ENCODE results near the gene IL17RE.
A peak's percentile ranks its signal among the peaks of the same experiment; 100 is the strongest.

IL17RE gene

GRCh38 chr3:9903904-9904303 is 1.3 kb downstream of the IL17RE start:
- no peak for FAIRE-seq

- FAIRE-seq = no peak
Measured at GRCh38 chr3:9906480-9906879, 3.8 kb downstream of the IL17RE start.

GRCh38 chr3:9908286-9908685 is 5.6 kb downstream of the IL17RE start:
- FAIRE-seq = no peak

- no peak for FAIRE-seq
Measured at GRCh38 chr3:9909221-9910013, 6.8 kb downstream of the IL17RE start.

- no peak for FAIRE-seq
Measured at GRCh38 chr3:9911863-9912262, 9.2 kb downstream of the IL17RE start.

- no peak for FAIRE-seq
Measured at GRCh38 chr3:9912294-9912935, 9.8 kb downstream of the IL17RE start.

DNA sequence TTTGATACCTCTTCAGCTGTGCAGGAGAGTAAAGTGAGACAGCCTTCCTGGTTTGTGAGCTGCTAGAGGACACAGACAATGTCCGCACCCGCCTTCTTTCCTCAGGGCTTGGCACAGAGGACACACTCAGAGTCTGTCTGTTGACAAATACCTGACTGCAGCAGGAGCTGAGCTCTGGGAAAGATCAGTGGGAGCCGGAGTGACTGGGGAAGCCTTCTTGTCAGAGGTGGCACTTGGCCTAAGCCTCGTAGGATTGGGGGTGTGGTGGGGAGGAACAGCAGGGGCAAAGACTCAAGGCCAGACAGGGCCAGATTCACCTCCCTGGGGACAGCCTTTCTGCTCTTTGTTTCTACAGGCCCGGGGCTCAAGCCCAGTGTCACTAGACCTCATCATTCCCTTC is 11.0 kb downstream of the IL17RE start:
- FAIRE-seq = no peak

- FAIRE-seq = no peak
Measured at GRCh38 chr3:9914011-9914410, 11.4 kb downstream of the IL17RE start.

DNA sequence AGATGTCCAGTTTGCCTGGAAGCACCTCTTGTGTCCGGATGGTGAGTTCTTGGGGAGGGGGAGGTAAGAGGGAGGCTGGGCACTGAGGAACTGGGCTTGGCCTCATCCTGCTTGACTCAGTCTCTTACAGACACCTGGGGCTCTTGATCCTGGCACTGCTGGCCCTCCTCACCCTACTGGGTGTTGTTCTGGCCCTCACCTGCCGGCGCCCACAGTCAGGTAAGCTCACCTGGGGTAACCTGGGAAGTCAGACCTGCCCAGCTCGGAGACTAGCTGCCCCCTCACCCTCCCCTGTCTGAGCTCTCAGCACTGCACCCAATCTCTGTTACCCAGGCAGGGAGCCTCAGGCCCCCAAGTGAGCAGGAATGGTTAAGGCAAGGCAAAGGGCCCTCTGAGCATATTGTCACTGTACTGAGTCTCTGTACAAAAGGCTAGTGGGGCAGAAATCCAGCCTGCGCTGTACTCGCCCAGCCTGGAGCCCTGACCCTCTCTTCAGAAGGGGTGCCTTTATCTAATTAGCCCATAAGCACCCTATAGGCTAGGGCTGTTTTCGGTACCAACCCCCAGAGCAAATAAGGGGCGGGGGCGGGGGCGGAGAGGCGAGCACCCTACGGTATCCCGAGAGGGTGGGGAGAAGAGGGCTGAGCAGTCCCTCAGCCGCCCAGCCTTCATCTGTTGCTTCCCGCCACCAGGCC is 12.1 kb downstream of the IL17RE start:
- FAIRE-seq = no peak

DNA sequence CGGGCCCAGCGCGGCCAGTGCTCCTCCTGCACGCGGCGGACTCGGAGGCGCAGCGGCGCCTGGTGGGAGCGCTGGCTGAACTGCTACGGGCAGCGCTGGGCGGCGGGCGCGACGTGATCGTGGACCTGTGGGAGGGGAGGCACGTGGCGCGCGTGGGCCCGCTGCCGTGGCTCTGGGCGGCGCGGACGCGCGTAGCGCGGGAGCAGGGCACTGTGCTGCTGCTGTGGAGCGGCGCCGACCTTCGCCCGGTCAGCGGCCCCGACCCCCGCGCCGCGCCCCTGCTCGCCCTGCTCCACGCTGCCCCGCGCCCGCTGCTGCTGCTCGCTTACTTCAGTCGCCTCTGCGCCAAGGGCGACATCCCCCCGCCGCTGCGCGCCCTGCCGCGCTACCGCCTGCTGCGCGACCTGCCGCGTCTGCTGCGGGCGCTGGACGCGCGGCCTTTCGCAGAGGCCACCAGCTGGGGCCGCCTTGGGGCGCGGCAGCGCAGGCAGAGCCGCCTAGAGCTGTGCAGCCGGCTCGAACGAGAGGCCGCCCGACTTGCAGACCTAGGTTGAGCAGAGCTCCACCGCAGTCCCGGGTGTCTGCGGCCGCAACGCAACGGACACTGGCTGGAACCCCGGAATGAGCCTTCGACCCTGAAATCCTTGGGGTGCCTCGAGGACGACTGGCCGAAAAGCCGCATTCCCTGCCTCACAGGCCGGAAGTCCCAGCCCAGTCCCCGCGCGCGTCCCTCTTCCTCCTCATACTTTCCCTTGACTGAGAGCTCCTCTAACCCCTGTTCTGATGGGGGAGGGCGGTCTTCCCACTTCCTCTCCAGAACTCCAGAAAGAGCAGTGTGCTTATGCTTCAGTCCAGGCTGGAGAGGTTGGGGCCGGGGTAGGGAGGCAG is 12.8 kb downstream of the IL17RE start:
- FAIRE-seq = no peak

GRCh38 chr3:9916346-9916733 is 13.7 kb downstream of the IL17RE start:
- no peak for FAIRE-seq

DNA sequence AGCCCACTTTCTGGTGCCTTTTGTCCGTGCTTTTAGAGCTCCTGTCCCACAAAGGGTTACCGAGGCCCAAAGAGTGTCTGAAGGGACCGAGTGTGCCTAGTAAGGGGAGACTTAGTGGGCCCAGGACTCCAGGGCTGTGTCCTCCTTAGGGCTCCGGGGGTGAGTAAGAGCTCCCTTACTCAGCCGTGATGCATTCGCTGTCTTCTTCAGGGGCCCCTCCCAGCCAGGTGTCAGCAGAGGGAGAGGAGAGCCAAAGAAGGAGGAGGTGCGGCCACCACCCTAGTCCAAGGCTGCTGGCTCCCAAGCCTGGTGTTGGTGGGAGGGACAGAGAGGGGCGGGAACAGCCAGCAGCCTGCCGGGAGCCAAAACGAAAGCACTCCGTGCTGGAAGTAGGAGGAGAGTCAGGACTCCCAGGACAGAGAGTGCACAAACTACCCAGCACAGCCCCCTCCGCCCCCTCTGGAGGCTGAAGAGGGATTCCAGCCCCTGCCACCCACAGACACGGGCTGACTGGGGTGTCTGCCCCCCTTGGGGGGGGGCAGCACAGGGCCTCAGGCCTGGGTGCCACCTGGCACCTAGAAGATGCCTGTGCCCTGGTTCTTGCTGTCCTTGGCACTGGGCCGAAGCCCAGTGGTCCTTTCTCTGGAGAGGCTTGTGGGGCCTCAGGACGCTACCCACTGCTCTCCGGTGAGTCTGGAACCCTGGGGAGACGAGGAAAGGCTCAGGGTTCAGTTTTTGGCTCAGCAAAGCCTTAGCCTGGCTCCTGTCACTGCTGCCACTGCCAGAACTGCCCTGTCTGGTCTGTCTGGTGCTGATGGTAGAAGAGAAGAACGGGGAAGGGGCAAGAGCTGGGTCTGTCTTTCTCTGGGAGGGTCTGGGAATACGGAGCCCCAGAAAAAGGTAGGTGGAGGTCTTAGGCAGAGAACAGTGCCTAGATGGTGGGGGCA is 14.4 kb downstream of the IL17RE start, which contains the start of gene IL17RC:
Gene IL17RC, plus strand, starts transcription at position 365 of the 947 bp plus-strand sequence. Its CDS starts 218 bp downstream, at position 583.
- no peak for FAIRE-seq

GRCh38 chr3:9917820-9918219 is 15.2 kb downstream of the IL17RE start:
- FAIRE-seq = no peak

DNA sequence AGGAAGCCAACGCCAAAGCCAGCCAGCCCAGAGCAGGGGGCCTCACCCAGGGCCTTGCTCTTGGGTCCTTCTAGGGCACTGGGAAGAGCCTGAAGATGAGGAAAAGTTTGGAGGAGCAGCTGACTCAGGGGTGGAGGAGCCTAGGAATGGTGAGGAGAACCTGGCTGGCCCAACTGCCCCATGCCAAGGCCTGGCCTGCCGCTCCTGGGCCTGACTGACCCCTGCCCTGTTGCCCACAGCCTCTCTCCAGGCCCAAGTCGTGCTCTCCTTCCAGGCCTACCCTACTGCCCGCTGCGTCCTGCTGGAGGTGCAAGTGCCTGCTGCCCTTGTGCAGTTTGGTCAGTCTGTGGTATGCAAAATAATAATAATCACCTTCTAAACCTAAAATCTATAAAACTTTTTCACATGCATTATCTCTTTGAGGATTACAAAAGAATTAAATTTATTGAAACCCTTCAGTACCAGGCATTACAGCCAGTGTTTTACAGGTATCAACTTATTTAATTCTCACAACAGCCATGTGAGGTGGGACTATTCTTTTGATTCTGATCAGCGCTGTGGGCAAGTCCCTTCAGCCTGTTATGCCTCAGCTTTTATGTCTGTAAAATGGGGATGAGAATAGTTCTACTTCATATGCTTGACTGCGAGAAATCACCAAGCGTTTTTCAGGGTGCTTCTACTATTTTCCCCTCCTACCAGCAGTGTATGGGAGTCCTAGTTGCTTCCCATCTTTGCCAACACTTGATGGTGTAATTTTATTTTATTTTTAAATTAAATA is 15.8 kb downstream of the IL17RE start:
- no peak for FAIRE-seq

- FAIRE-seq = no peak
Measured at GRCh38 chr3:9928158-9928557, 25.5 kb downstream of the IL17RE start.

DNA sequence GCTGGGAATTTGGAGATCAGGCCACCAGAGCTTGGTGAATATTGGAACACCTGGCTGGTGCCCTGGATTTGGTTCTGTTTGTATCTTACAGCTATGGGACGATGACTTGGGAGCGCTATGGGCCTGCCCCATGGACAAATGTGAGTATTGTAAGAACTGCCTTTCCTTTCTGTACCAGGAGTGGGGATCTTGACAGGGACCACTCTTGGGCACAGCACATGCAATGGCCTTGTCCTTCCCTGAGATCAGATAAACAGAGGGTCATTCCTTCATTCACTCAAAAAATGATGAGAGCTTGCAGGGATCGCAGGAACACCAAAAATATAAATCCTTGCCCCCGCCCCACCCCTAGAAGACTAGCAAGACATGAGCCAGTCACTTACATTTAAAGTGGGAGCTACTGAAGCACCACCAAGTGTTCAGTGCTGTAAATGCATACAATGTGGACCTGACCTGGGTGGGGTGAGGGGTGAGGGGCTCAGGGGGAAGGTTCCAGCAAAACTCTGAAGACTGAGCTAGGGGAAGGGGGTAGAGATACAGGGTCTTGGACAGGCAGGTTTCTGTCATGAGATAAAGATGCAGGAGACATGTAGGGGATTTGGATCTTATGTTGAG is 28.3 kb downstream of the IL17RE start:
- no peak for FAIRE-seq

GRCh38 chr3:9932535-9932842 is 29.8 kb downstream of the IL17RE start:
- no peak for FAIRE-seq

DNA sequence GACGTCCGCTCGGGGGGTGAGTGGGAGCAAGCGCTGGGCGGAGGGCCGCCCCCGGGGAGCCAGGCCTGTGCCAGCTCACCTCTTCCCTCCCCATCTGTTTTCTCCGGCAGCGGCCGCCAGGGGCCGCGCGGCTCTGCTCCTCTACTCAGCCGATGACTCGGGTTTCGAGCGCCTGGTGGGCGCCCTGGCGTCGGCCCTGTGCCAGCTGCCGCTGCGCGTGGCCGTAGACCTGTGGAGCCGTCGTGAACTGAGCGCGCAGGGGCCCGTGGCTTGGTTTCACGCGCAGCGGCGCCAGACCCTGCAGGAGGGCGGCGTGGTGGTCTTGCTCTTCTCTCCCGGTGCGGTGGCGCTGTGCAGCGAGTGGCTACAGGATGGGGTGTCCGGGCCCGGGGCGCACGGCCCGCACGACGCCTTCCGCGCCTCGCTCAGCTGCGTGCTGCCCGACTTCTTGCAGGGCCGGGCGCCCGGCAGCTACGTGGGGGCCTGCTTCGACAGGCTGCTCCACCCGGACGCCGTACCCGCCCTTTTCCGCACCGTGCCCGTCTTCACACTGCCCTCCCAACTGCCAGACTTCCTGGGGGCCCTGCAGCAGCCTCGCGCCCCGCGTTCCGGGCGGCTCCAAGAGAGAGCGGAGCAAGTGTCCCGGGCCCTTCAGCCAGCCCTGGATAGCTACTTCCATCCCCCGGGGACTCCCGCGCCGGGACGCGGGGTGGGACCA is 30.4 kb downstream of the IL17RE start:
- no peak for FAIRE-seq

DNA sequence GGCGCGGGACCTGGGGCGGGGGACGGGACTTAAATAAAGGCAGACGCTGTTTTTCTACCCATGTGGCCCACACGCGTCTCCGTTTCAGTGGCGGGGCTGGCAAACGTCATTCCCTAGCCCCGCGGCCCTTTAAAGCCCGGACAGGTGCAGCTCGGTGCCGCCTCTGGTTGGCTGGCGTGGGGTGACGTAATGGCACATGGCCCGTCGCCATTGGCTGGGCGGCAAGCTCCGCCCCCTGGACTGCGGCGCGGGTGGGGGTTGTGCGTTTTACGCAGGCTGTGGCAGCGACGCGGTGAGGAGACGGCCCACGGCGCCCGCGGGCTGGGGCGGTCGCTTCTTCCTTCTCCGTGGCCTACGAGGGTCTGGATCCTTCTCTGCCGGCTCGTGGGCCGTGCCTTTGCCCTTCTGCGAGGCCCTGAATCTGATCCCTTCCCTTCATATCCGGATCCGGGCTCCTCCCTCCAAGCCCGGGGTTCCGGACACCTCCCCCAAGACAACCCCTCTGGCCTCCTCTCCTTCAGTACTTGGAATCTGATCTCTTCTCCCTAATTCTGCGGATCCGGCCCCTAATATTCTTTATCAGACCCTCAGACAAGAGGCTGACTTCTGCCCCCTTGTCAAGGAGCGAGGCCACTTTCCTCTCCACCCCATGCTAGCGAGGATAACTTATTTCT is 31.1 kb downstream of the IL17RE start, which contains the start of gene CRELD1:
Gene CRELD1, plus strand, starts transcription at position 274 of the 674 bp plus-strand sequence. CDS start 605 bp downstream, outside the sequence.
- FAIRE-seq = peak; percentile 39

Data from endometrium (tissue), 2 donors.